Liver (tissue), 9 donors: ENCODE measurements around the gene PAPPA2. TPM values are rescaled to one million over a fixed set of nuclear protein-coding genes. Genes with fewer than 3 reads are reported as not detected.

Experiments used
- DNase-seq: peaks from one replicate; pipeline ENCODE4 v3.0.0-alpha.2; 2017; ENCODE audit warnings: low spot score
- H3K27ac ChIP-seq, 2 donors: one replicate each; pipeline ENCODE4 v1.7.0; 2013; ENCODE audit warnings: inconsistent platforms in 2 of 2, low read length in 2 of 2, control low read depth in 1 of 2, low read depth in 1 of 2, mild to moderate bottlenecking in 1 of 2
- H3K27me3 ChIP-seq, 4 donors: one replicate each; pipeline versions ENCODE4 v1.6.1 to v1.7.0; 2013; ENCODE audit warnings: low read length in 3 of 4, inconsistent platforms in 1 of 4, mild to moderate bottlenecking in 1 of 4, moderate library complexity in 1 of 4; ENCODE audit not compliant: control insufficient read depth in 4 of 4, insufficient read depth in 4 of 4
- H3K36me3 ChIP-seq, 4 donors: one replicate each; pipeline versions ENCODE4 v1.6.1 to v1.7.0; 2013; ENCODE audit warnings: low read length in 3 of 4, mild to moderate bottlenecking in 3 of 4, low read depth in 1 of 4, moderate library complexity in 1 of 4; ENCODE audit not compliant: control insufficient read depth in 4 of 4, insufficient read depth in 3 of 4
- H3K4me1 ChIP-seq, 4 donors: one replicate each; pipeline versions ENCODE4 v1.6.1 to v1.7.0; 2013; ENCODE audit warnings: low read length in 3 of 4, mild to moderate bottlenecking in 3 of 4, moderate library complexity in 1 of 4; ENCODE audit not compliant: control insufficient read depth in 4 of 4, insufficient read depth in 4 of 4
- H3K4me3 ChIP-seq, 3 donors: one replicate each; pipeline versions ENCODE4 v1.6.1 to v1.7.0; 2013; ENCODE audit warnings: low read length in 3 of 3, control low read depth in 1 of 3, low read depth in 1 of 3, mild to moderate bottlenecking in 1 of 3
- H3K9ac ChIP-seq, 2 donors: one replicate each; pipeline ENCODE4 v1.7.0; 2013; ENCODE audit warnings: low read length in 2 of 2, mild to moderate bottlenecking in 2 of 2, moderate library complexity in 2 of 2, control low read depth in 1 of 2, low read depth in 1 of 2
- H3K9me3 ChIP-seq, 4 donors: one replicate each; pipeline versions ENCODE4 v1.6.1 to v1.7.0; 2013; ENCODE audit warnings: low read length in 3 of 4; ENCODE audit not compliant: control insufficient read depth in 4 of 4
- EGR1 ChIP-seq, 2 donors: IDR thresholded peaks; 2 replicates each; pipeline ENCODE4 v1.6.1; 2016 to 2018; ENCODE audit warnings: antibody characterized with exemption in 2 of 2, low read depth in 2 of 2
- FOXA2 ChIP-seq: IDR thresholded peaks from 2 replicates; pipeline ENCODE4 v1.6.1; 2016; ENCODE audit warnings: antibody characterized with exemption
- GABPA ChIP-seq, 2 donors: IDR thresholded peaks in 1 of 2; conservative IDR thresholded peaks in 1 of 2; 2 replicates each; pipeline ENCODE4 v1.6.1; 2016; ENCODE audit warnings: antibody characterized with exemption in 2 of 2, mild to moderate bottlenecking in 1 of 2, moderate library complexity in 1 of 2
- HNF4A ChIP-seq, 2 donors: conservative IDR thresholded peaks; 2 replicates each; pipeline ENCODE4 v1.6.1; 2016; ENCODE audit warnings: antibody characterized with exemption in 2 of 2, mild to moderate bottlenecking in 2 of 2
- HNF4G ChIP-seq: IDR thresholded peaks from 2 replicates; pipeline ENCODE4 v1.6.1; 2016; ENCODE audit warnings: antibody characterized with exemption
- JUND ChIP-seq, 2 donors: IDR thresholded peaks; 2 replicates each; pipeline ENCODE4 v1.6.1; 2016; ENCODE audit warnings: antibody characterized with exemption in 2 of 2
- MAX ChIP-seq: IDR thresholded peaks from 2 replicates; pipeline ENCODE4 v1.6.1; 2016; ENCODE audit warnings: antibody characterized with exemption
- NR2F2 ChIP-seq: IDR thresholded peaks from 2 replicates; pipeline ENCODE4 v1.6.1; 2016; ENCODE audit warnings: antibody characterized with exemption
- RAD21 ChIP-seq, 2 donors: IDR thresholded peaks; 2 replicates each; pipeline ENCODE4 v1.6.1; 2016; ENCODE audit warnings: antibody characterized with exemption in 2 of 2, mild to moderate bottlenecking in 2 of 2
- RXRA ChIP-seq, 2 donors: IDR thresholded peaks; 2 replicates each; pipeline ENCODE4 v1.6.1; 2017 to 2018; ENCODE audit warnings: antibody characterized with exemption in 2 of 2, mild to moderate bottlenecking in 1 of 2
- SP1 ChIP-seq: IDR thresholded peaks from 2 replicates; pipeline ENCODE4 v1.6.1; 2018; ENCODE audit warnings: antibody characterized with exemption, mild to moderate bottlenecking
- YY1 ChIP-seq: IDR thresholded peaks from 2 replicates; pipeline ENCODE4 v1.6.1; 2016; ENCODE audit warnings: antibody characterized with exemption, mild to moderate bottlenecking
- WGBS: extraction: QIAGEN DNeasy Blood & Tissue Kit; methylation state at CpG from one replicate; pipeline ENCODE4 v1.1.7; 2013; 5-methylcytosine and 5-hydroxymethylcytosine counted together
- polyA plus RNA-seq, 2 donors: library from polyadenylated mRNA; stranded (reverse) in 1 of 2; unstranded in 1 of 2; fragments of 200-250 nt in 1 of 2; fragments of >200 nt in 1 of 2; fragmentation: Nextera tagmentation in 1 of 2; extraction: Ambion mirVana in 1 of 2; gene quantifications; one replicate each; pipeline versions ENCODE4 v1.2.1 to v1.2.3, GENCODE V29; 2013 to 2015
- total RNA-seq, 2 donors: library from RNA; depleted of rRNA; stranded (reverse); fragments of >200 nt; gene quantifications; one replicate each; pipeline ENCODE4 v1.2.3, GENCODE V29; 2014
- TF ChIP-seq, protein P1 (sequence below): fragments of 150-350 bp; IDR thresholded peaks from 2 replicates; pipeline ENCODE4 v1.5.1; 2017; ENCODE audit warnings: improper control_type of control experiment, low read depth, low read length; ENCODE audit not compliant: missing input control
- TF ChIP-seq, protein P2 (sequence below): IDR thresholded peaks from 2 replicates; pipeline ENCODE4 v1.6.1; 2016; ENCODE audit warnings: antibody characterized with exemption
- TF ChIP-seq, protein P3 (sequence below): IDR thresholded peaks from 2 replicates; pipeline ENCODE4 v1.6.1; 2016; ENCODE audit warnings: antibody characterized with exemption
- donor health status: healthy.
- donor health status: healthy.
- donor health status: healthy.
- donor health status: healthy.
- donor health status: healthy.

Gene PAPPA2
- total and polyA plus RNA-seq, 4 donors, result 0.19 to 27.2 (median 13.4) TPM

GRCh38 chr1:176717066-176717750 lies 254.2 kb downstream of the PAPPA2 start:
- no peak overlapping the region for H3K27ac ChIP-seq
- H3K4me1 ChIP-seq, result peaks cover 0 to 4% (median 0%) of the 10 kb centered on the region in 4 donors
- no peak overlapping the region for H3K9ac ChIP-seq
- DNase-seq, result no peak
- H3K9me3 ChIP-seq, result no peaks in the 10 kb centered on the region
- H3K36me3 ChIP-seq, result no peaks in the 10 kb centered on the region
- 93% methylated on average over 2 of the region's 2 CpGs for WGBS
- TF ChIP-seq JUND (IDR thresholded peaks at IDR 0.05) (no peak), RAD21 (IDR thresholded peaks at IDR 0.05) (peak in 1 of 2 donors; percentile 8)
- no peak overlapping the region for H3K4me3 ChIP-seq
- no peaks in the 10 kb centered on the region for H3K27me3 ChIP-seq

- Histone ChIP-seq H3K9me3 (no peaks in the 10 kb centered on the region), H3K4me1 (peaks cover 0 to 4% (median 0%) of the 10 kb centered on the region in 4 donors), H3K36me3 (no peaks in the 10 kb centered on the region), H3K9ac (no peak overlapping the region), H3K27ac (no peak overlapping the region), H3K4me3 (peak overlapping the region in 1 of 3 donors; percentile 24), H3K27me3 (no peaks in the 10 kb centered on the region)
- TF ChIP-seq FOXA2 (no peak), HNF4A (conservative IDR thresholded peaks at IDR 0.05) (peak in 1 of 2 donors; percentile 15), MAX (no peak)
- TF ChIP-seq, protein P1, sequence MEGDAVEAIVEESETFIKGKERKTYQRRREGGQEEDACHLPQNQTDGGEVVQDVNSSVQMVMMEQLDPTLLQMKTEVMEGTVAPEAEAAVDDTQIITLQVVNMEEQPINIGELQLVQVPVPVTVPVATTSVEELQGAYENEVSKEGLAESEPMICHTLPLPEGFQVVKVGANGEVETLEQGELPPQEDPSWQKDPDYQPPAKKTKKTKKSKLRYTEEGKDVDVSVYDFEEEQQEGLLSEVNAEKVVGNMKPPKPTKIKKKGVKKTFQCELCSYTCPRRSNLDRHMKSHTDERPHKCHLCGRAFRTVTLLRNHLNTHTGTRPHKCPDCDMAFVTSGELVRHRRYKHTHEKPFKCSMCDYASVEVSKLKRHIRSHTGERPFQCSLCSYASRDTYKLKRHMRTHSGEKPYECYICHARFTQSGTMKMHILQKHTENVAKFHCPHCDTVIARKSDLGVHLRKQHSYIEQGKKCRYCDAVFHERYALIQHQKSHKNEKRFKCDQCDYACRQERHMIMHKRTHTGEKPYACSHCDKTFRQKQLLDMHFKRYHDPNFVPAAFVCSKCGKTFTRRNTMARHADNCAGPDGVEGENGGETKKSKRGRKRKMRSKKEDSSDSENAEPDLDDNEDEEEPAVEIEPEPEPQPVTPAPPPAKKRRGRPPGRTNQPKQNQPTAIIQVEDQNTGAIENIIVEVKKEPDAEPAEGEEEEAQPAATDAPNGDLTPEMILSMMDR, result no peak
- no peak for DNase-seq
- 15% methylated on average over 4 of the region's 4 CpGs for WGBS
Observed at GRCh38 chr1:176719447-176719846, 256.5 kb downstream of the PAPPA2 start.

DNA sequence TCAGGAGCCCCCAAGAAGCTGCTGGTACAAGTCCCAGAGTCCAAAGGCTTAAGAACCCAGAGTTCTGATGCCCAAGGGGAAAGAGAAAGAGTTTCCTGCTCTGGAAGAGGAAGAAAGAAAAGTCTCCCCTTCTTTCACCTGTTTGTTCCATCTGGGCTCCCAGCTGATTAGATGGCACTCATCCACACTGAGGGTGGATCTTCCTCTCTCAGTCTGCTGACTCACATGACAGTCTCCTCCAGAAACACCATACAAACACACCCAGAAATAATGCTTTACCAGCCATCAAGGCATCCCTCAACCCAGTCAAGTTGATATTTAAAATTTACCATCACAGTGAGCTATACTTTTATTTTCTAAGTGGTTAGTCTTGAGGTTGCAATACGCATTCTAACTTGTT lies 257.9 kb downstream of the PAPPA2 start:
- H3K9ac ChIP-seq, result no peak overlapping the region
- H3K27me3 ChIP-seq, result no peaks in the 10 kb centered on the region
- no peak overlapping the region for H3K27ac ChIP-seq
- H3K4me3 ChIP-seq, result no peak overlapping the region
- no peak for DNase-seq
- TF ChIP-seq HNF4G (no peak), MAX (no peak), GABPA (IDR thresholded peaks at IDR 0.05 in 1 of 2, conservative IDR thresholded peaks at IDR 0.05 in 1 of 2) (no peak), NR2F2 (no peak), HNF4A (conservative IDR thresholded peaks at IDR 0.05) (no peak)
- TF ChIP-seq, protein P2, sequence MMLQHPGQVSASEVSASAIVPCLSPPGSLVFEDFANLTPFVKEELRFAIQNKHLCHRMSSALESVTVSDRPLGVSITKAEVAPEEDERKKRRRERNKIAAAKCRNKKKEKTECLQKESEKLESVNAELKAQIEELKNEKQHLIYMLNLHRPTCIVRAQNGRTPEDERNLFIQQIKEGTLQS, result no peak
- WGBS, result 93% methylated on average over 1 of the region's 1 CpG
- H3K4me1 ChIP-seq, result peaks cover 0 to 4% (median 0%) of the 10 kb centered on the region in 4 donors
- H3K9me3 ChIP-seq, result no peaks in the 10 kb centered on the region
- H3K36me3 ChIP-seq, result no peaks in the 10 kb centered on the region

DNA sequence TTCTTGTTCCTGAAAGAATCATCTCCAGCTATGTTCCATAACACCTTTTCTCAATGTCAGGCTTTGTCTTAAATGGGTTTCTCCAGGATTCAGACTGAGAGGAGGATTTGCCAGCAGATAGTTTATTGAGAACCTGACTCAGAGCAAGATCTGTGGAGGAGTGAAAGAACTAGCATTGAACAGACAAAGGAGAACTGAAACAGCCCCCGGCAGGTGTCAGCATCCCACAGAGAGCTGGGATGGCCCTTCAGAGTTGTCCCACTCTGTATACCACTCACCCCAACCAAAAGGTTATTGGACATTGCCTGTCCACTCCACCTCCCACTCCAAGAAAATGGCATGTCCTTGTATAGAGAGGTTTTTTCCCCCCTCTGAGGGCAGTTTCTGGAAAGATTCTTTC lies 270.7 kb downstream of the PAPPA2 start:
- no peaks in the 10 kb centered on the region for H3K9me3 ChIP-seq
- TF ChIP-seq SP1 (no peak), EGR1 (IDR thresholded peaks at IDR 0.05; ENCODE audit: low read depth in 2 of 2) (no peak), RXRA (IDR thresholded peaks at IDR 0.05) (no peak), GABPA (IDR thresholded peaks at IDR 0.05 in 1 of 2, conservative IDR thresholded peaks at IDR 0.05 in 1 of 2) (no peak), HNF4A (conservative IDR thresholded peaks at IDR 0.05) (no peak), FOXA2 (no peak), YY1 (no peak), HNF4G (no peak)
- TF ChIP-seq, protein P1, result no peak
- TF ChIP-seq, protein P3, sequence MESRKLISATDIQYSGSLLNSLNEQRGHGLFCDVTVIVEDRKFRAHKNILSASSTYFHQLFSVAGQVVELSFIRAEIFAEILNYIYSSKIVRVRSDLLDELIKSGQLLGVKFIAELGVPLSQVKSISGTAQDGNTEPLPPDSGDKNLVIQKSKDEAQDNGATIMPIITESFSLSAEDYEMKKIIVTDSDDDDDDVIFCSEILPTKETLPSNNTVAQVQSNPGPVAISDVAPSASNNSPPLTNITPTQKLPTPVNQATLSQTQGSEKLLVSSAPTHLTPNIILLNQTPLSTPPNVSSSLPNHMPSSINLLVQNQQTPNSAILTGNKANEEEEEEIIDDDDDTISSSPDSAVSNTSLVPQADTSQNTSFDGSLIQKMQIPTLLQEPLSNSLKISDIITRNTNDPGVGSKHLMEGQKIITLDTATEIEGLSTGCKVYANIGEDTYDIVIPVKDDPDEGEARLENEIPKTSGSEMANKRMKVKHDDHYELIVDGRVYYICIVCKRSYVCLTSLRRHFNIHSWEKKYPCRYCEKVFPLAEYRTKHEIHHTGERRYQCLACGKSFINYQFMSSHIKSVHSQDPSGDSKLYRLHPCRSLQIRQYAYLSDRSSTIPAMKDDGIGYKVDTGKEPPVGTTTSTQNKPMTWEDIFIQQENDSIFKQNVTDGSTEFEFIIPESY, result no peak
- no peaks in the 10 kb centered on the region for H3K4me1 ChIP-seq
- H3K36me3 ChIP-seq, result no peaks in the 10 kb centered on the region
- no peak for DNase-seq
- no peak overlapping the region for H3K27ac ChIP-seq
- H3K9ac ChIP-seq, result no peak overlapping the region
- H3K4me3 ChIP-seq, result no peak overlapping the region
- WGBS, result 93% methylated on average over 1 of the region's 1 CpG
- H3K27me3 ChIP-seq, result no peaks in the 10 kb centered on the region
